Thyroid gland (tissue), 4 donors: ENCODE results near the gene TTC9C. TPM values are rescaled to one million over a fixed set of nuclear protein-coding genes. Genes with fewer than 3 reads are reported as not detected.
"Not testable (repeated sequence)": the region's sequence is repeated elsewhere in the genome, so short reads cannot be mapped to it uniquely, and the experiment has no call there.

Experiments used
- DNase-seq, 2 donors: peaks; one replicate each; pipeline ENCODE4 v3.0.0-alpha.2; 2019
- H3K27ac ChIP-seq, 3 donors: fragments of 200-600 bp; sonication (generic); 1 replicate in 2 of 3; 2 replicates in 1 of 3; pipeline ENCODE4 v1.5.1; 2016 to 2019; ENCODE audit warnings: mild to moderate bottlenecking in 1 of 3, moderate library complexity in 1 of 3
- H3K27me3 ChIP-seq: fragments of 200-600 bp; sonication (generic); one replicate; pipeline ENCODE4 v1.5.1; 2019
- H3K36me3 ChIP-seq, 2 donors: fragments of 200-600 bp; sonication (generic); one replicate each; pipeline ENCODE4 v1.5.1; 2016 to 2019
- H3K4me1 ChIP-seq, 2 donors: fragments of 200-600 bp; sonication (generic); one replicate each; pipeline ENCODE4 v1.5.1; 2017 to 2019
- H3K4me3 ChIP-seq, 3 donors: fragments of 200-600 bp; sonication (generic); replicated peaks in 1 of 3; 1 replicate in 2 of 3; 2 replicates in 1 of 3; pipeline ENCODE4 v1.5.1; 2016; ENCODE audit warnings: mild to moderate bottlenecking in 1 of 3
- H3K9me3 ChIP-seq: fragments of 200-600 bp; sonication (generic); one replicate; pipeline ENCODE4 v1.5.1; 2017
- POLR2A ChIP-seq, 2 donors: fragments of 450-650 bp; IDR thresholded peaks; one replicate each; pipeline ENCODE4 v1.6.1; 2017; ENCODE audit warnings: antibody characterized with exemption in 2 of 2, mild to moderate bottlenecking in 2 of 2, moderate library complexity in 1 of 2
- WGBS, 2 donors: methylation state at CpG; one replicate each; pipeline ENCODE4 v1.1.5; 2017; 5-methylcytosine and 5-hydroxymethylcytosine counted together
- intact Hi-C: fragments of 100-400 bp; cut with DNase I; formaldehyde crosslinking; loops from one replicate; pipeline ENCODE4 v1.15.1; 2023
- total RNA-seq, 4 donors: library from RNA; depleted of rRNA; stranded (reverse); fragments of >200 nt; gene quantifications; one replicate each; pipeline ENCODE4 v1.2.3, GENCODE V29; 2016
- TF ChIP-seq, protein P1 (sequence below), 6 experiments: fragments of 200-600 bp in 3 of 6; fragments of 450-650 bp in 3 of 6; sonication (generic) in 3 of 6; IDR thresholded peaks; one replicate each; pipeline ENCODE4 v1.5.1; 2016 to 2019; ENCODE audit warnings: antibody characterized with exemption in 6 of 6, mild to moderate bottlenecking in 2 of 6, inconsistent platforms in 1 of 6, moderate library complexity in 1 of 6

TTC9C gene
- total RNA-seq, 4 donors from 2014 or later: 21.3 to 29.3 (median 25.4) TPM

DNA sequence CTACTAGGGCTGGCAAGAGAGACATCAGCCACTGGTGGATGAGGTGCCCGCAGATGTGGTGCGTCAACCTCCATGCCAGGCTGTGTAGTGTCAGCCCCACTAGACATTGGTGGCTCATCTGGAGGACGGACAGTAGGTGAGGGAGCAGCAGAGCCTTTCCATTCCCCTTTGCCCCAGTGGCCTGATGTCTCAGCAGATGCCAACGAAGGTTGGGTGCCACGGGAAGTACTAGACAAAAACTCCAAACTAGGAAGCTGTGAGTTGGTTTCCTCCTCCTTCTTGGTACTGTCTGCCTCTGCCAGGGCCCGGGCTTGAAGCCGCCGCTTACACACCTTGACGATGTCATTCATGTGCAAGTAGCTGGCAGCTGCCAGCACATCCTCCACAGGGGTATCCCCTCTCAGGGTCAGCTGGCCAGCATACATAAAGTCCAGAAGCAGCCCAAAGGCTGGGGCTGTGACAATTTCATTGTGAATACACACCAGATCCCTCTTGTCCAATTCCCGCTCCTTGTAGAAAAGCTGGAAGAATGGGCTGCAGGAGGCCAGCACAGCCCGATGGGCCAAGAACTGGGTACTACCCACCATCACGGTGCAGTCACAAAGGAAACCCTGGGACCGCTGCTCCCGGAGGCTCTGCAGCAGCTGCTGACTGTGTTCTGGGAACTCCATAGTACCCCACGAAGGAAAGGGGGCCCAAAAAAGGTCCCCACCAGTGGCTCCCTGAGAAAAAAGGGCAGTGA is 24.9 kb downstream of the TTC9C start:
- intact Hi-C loops: no loop called here
- 89 to 91% methylated on average over 7 to 15 of the region's 15 CpGs for WGBS, 2 donors
- H3K36me3 ChIP-seq: peaks cover 7 to 9% of the 10 kb centered on the region in 2 donors
- TF ChIP-seq, protein P1, sequence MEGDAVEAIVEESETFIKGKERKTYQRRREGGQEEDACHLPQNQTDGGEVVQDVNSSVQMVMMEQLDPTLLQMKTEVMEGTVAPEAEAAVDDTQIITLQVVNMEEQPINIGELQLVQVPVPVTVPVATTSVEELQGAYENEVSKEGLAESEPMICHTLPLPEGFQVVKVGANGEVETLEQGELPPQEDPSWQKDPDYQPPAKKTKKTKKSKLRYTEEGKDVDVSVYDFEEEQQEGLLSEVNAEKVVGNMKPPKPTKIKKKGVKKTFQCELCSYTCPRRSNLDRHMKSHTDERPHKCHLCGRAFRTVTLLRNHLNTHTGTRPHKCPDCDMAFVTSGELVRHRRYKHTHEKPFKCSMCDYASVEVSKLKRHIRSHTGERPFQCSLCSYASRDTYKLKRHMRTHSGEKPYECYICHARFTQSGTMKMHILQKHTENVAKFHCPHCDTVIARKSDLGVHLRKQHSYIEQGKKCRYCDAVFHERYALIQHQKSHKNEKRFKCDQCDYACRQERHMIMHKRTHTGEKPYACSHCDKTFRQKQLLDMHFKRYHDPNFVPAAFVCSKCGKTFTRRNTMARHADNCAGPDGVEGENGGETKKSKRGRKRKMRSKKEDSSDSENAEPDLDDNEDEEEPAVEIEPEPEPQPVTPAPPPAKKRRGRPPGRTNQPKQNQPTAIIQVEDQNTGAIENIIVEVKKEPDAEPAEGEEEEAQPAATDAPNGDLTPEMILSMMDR (IDR thresholded peaks at IDR 0.05): no peak
- no peak for TF ChIP-seq POLR2A (IDR thresholded peaks at IDR 0.05)
- H3K27ac ChIP-seq: peak overlapping the region in 2 of 3 donors; percentile 75 to 94
- peak overlapping the region in 1 of 3 donors; percentile 59 for H3K4me3 ChIP-seq
- H3K4me1 ChIP-seq: peaks cover 10 to 21% of the 10 kb centered on the region in 2 donors
- H3K27me3 ChIP-seq: no peaks in the 10 kb centered on the region
- H3K9me3 ChIP-seq: no peaks in the 10 kb centered on the region
- DNase-seq: peak in 1 of 2 donors; percentile 12

DNA sequence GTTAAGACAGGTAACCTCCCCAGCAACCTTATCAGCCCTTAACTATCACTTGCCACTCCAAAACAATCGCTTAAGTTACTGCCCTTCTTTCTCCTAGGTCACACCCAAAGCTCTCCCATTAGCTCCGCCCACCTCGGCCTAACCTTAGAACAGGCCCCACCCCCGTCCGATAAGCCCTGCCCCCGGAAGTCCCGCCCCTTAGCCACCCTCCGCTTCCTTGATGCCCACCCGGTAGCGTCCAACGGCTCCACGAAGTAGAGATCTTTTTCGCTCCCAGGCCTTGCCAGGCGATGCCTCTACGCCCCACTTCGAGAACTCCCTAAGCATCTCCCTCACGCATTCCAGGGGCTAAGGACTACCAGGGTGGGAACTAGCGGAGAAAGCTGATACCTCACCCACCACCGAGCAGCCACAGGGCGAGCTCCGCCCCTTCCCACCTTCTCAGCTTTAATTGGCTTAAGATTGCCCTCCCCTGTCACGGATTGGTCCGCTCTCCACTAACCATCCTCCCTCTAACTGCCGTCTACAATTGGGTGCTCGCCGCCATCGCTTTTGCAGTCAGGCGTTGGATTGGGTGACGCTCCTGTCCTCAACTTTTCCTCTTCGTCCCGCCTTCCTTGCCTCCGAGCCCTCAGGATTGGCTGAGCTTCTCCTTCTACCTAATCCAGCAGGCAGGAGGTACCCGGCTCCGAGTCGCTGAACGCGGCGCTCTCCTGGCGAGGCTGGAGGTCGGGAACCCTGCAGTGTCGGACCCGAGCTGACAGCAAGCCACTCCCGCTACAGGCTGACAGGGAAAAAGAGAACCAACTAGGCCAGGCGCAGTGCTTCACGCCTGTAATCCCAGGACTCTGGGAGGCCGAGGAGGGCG is 25.7 kb downstream of the TTC9C start, which contains the start of gene ZBTB3:
Gene ZBTB3, minus strand, starts transcription at position 425 of the 868 bp plus-strand sequence. CDS start 496 bp downstream, outside the sequence.
- peaks cover 7 to 9% of the 10 kb centered on the region in 2 donors for H3K36me3 ChIP-seq
- peak within 1 kb of the TSS; percentile 9 to 59 (median 19) for H3K4me3 ChIP-seq
- intact Hi-C loops: no loop called here
- H3K27me3 ChIP-seq: no peaks in the 10 kb centered on the region
- H3K27ac ChIP-seq: peak within 1 kb of the TSS; percentile 62 to 94 (median 75)
- WGBS, 2 donors: 1% methylated on average over 38 to 46 of the region's 47 CpGs
- peak; percentile 99 for DNase-seq
- H3K4me1 ChIP-seq: peaks cover 10 to 21% of the 10 kb centered on the region in 2 donors
- TF ChIP-seq, protein P1 (IDR thresholded peaks at IDR 0.05): peak in 1 of 6 experiments; percentile 26
- TF ChIP-seq POLR2A (IDR thresholded peaks at IDR 0.05): peak; percentile 33 to 89
- H3K9me3 ChIP-seq: no peaks in the 10 kb centered on the region

DNA sequence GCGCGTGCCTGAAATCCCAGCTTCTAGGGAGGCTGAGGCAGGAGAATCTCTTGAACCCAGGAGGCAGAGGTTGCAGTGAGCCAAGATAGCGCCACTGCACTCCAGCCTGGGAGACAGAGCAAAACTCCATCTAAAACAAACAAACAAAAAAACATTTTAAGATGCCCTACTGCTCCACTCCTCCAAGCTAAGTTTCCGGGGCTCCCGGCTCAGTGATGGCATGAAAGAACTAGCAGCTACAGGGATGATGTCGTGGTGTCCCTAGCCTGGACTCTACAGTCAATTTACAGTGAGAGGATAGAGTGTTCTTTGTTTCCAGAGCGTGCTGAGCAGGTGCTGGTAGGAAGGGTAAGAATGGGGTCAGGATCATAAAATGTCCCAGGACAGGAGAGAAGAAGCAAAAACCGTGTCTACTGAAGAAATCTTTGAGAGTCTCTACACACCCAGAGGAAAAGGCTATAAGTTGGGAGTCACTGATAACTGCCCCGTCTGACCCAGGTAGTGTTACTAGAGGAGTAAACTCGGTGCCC is 26.9 kb downstream of the TTC9C start:
- DNase-seq: no peak
- Histone ChIP-seq H3K36me3 (peaks cover 7 to 9% of the 10 kb centered on the region in 2 donors), H3K27me3 (no peaks in the 10 kb centered on the region), H3K4me1 (peaks cover 10 to 21% of the 10 kb centered on the region in 2 donors), H3K9me3 (no peaks in the 10 kb centered on the region), H3K27ac (no peak overlapping the region), H3K4me3 (no peak overlapping the region)
- TF ChIP-seq, protein P1 (IDR thresholded peaks at IDR 0.05): no peak
- no peak for TF ChIP-seq POLR2A (IDR thresholded peaks at IDR 0.05)
- intact Hi-C loops: no loop called here
- 81% methylated on average over 10 of the region's 10 CpGs for WGBS, 2 donors

DNA sequence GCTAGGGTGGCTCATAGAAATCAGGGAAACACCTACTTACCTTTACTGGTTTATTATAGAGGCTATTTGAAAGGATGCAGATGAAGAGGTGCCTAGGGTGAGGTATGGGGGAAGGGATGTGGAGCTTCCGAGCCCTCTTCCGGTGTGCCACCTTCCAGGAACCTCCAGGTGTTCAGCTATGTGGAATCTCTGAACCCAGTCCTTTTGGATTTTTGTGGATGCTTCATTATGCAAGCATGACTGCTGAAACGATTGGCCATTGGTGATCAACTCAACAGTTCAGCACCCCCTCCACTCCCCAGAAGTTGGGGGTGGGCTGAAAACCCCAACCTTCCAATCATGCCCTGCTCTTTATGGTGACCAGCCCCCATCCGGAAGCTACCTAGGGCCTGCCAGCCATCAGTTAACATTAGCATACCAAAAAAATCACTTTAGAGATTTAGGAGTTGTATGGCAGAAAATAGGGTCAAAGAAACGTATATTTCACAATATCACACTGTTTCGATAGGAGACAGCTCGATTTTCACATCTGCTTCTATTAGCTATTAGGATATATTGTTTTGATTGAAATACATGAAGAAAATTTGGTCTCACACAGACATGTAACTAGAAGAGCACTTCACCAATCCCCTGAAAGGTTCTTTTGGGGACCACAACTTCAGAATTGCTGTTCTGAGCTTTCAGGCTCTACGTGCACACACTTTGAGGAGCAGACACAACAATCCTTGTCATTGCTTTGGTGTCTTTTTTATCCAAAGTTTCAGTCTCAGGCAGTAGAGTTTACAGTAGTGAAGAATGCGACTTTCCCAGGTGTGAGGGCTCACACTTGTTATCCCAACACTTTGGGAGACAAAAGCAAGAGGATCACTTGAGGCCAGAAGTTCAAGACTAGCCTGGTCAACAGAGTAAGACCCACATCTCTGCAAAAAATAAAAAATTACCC is 29.8 kb downstream of the TTC9C start:
- intact Hi-C loops: no loop called here
- no peak for DNase-seq
- Histone ChIP-seq H3K4me1 (peaks cover 13 to 19% of the 10 kb centered on the region in 2 donors), H3K4me3 (no peak overlapping the region), H3K36me3 (no peaks in the 10 kb centered on the region), H3K9me3 (no peaks in the 10 kb centered on the region), H3K27ac (no peak overlapping the region), H3K27me3 (no peaks in the 10 kb centered on the region)
- TF ChIP-seq POLR2A (IDR thresholded peaks at IDR 0.05): no peak
- TF ChIP-seq, protein P1 (IDR thresholded peaks at IDR 0.05): no peak
- WGBS, 2 donors: 59% methylated on average over 9 of the region's 9 CpGs

DNA sequence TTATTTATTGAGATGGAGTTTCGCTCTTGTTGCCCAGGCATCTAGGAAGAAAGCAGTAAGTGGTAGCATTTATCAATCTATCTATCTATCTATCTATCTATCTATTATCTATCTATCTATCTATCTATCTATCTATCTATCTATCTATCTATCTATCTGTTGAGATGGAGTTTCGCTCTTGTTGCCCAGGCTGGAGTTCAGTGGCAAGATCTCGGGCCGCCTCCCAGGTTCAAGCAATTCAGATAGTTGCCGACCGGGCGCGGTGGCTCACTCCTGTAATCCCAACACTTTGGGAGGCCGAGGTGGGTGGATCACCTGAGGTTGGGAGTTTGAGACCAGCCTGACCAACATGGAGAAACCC is 32.6 kb downstream of the TTC9C start:
- Histone ChIP-seq H3K4me3 (peak overlapping the region in 1 of 3 donors; percentile 81), H3K27ac (peak overlapping the region in 2 of 3 donors; percentile 48 to 74), H3K4me1 (peaks cover 9 to 11% of the 10 kb centered on the region in 2 donors)
- H3K9me3 ChIP-seq, intact Hi-C loops, DNase-seq, H3K36me3 ChIP-seq, H3K27me3 ChIP-seq: not testable (repeated sequence)
- 37 to 46% methylated on average over 9 of the region's 9 CpGs for WGBS, 2 donors
